ENCODE data around the gene CLCNKB.
A peak's percentile ranks its signal among the peaks of the same experiment; 100 is the strongest.

The CLCNKB gene

DNA sequence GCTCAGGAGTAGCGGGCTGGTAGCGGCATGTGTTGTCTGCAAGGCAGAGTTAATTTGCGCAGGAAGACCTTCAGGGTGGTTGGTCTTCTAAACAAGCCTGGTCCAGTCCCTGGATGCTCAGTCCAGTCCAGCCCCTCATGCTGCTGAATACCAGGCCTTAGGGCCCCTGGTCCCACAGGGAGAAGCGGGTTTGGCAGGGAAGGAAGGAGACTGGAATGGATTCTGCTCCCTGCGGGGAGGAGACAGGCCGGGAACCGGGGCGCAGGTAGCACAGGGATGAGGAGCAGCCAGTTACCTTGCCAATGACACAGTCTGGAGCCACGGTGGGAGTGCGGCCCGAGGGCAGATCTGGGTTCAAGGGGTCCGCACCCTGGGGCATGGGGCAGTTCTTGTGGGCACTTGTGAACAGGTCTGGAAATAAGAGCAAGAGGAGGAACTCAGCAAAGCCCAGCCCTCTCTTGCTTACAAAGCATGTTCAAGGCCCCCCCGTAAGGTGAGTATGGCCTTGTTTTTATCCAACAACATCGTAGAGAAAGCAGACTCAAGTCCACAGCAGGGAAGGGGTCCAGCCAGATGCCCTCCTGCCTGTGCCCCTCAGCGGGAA lies 19.7 kb downstream of the CLCNKB start:
- H3K36me3 ChIP-seq, result no peaks in the 10 kb centered on the region
- intact Hi-C loops (cut with DNase I; ENCODE audit: low total_unique reads), result no loop called here

GRCh38 chr1:16063921-16064320 lies 20.3 kb downstream of the CLCNKB start:
- intact Hi-C loops (cut with DNase I; ENCODE audit: low total_unique reads), result no loop called here
- DNase-seq, result no peak
- H3K9me3 ChIP-seq, result no peaks in the 10 kb centered on the region
- H3K27ac ChIP-seq, result no peak overlapping the region
- no peak overlapping the region for H3K4me3 ChIP-seq
- H3K36me3 ChIP-seq, result no peaks in the 10 kb centered on the region
- H3K4me1 ChIP-seq, result peaks cover 0 to 21% (median 12%) of the 10 kb centered on the region in 4 donors
- no peaks in the 10 kb centered on the region for H3K27me3 ChIP-seq
- TF ChIP-seq, protein P1, sequence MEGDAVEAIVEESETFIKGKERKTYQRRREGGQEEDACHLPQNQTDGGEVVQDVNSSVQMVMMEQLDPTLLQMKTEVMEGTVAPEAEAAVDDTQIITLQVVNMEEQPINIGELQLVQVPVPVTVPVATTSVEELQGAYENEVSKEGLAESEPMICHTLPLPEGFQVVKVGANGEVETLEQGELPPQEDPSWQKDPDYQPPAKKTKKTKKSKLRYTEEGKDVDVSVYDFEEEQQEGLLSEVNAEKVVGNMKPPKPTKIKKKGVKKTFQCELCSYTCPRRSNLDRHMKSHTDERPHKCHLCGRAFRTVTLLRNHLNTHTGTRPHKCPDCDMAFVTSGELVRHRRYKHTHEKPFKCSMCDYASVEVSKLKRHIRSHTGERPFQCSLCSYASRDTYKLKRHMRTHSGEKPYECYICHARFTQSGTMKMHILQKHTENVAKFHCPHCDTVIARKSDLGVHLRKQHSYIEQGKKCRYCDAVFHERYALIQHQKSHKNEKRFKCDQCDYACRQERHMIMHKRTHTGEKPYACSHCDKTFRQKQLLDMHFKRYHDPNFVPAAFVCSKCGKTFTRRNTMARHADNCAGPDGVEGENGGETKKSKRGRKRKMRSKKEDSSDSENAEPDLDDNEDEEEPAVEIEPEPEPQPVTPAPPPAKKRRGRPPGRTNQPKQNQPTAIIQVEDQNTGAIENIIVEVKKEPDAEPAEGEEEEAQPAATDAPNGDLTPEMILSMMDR (IDR thresholded peaks at IDR 0.05), result no peak

More for the DNA sequence above, 19.7 kb downstream of the CLCNKB start:
- Histone ChIP-seq H3K4me3 (no peak overlapping the region), H3K27me3 (no peaks in the 10 kb centered on the region), H3K27ac (no peak overlapping the region), H3K4me1 (peaks cover 0 to 15% (median 7%) of the 10 kb centered on the region in 4 donors), H3K9me3 (no peaks in the 10 kb centered on the region)
- DNase-seq, result no peak
- TF ChIP-seq, protein P1 (IDR thresholded peaks at IDR 0.05), result no peak

GRCh38 chr1:16064536-16065268 lies 21.1 kb downstream of the CLCNKB start:
- intact Hi-C loops (cut with DNase I; ENCODE audit: low total_unique reads), result no loop called here
- Histone ChIP-seq H3K27ac (no peak overlapping the region), H3K4me3 (no peak overlapping the region), H3K9me3 (no peaks in the 10 kb centered on the region), H3K27me3 (no peaks in the 10 kb centered on the region), H3K4me1 (peaks cover 0 to 22% (median 12%) of the 10 kb centered on the region in 4 donors), H3K36me3 (no peaks in the 10 kb centered on the region)
- TF ChIP-seq, protein P1 (IDR thresholded peaks at IDR 0.05), result no peak
- peak in 1 of 2 donors; percentile 70 for DNase-seq

GRCh38 chr1:16065269-16065576 lies 21.6 kb downstream of the CLCNKB start:
- H3K4me1 ChIP-seq, result peaks cover 0 to 22% (median 12%) of the 10 kb centered on the region in 4 donors
- H3K36me3 ChIP-seq, result no peaks in the 10 kb centered on the region
- H3K4me3 ChIP-seq, result no peak overlapping the region
- intact Hi-C loops (cut with DNase I; ENCODE audit: low total_unique reads), result no loop called here
- no peak overlapping the region for H3K27ac ChIP-seq
- DNase-seq, result no peak
- TF ChIP-seq, protein P1 (IDR thresholded peaks at IDR 0.05), result no peak
- H3K9me3 ChIP-seq, result no peaks in the 10 kb centered on the region
- H3K27me3 ChIP-seq, result no peaks in the 10 kb centered on the region

DNA sequence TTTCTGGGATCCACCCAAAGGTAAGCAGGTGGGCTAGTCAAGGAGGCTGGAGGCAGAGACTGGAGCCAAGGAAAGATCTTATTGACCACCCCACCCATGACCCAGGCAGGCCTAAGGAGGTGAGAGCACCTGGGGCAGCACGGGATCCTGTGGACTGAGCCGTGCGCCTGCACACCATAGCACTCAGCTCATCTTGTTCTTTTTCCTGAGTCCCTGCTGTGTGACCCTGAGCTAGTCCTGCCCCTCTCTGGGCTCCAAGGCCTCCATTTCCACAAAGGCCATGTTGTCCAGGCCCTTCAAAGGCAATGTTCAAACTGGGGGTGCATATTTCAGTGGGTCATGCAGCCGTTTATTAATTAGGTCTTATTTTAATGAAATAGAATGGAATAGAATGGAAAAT lies 22.7 kb downstream of the CLCNKB start:
- intact Hi-C loops (cut with DNase I; ENCODE audit: low total_unique reads), result no loop called here
- Histone ChIP-seq H3K27ac (no peak overlapping the region), H3K4me3 (no peak overlapping the region), H3K27me3 (no peaks in the 10 kb centered on the region), H3K36me3 (no peaks in the 10 kb centered on the region), H3K9me3 (no peaks in the 10 kb centered on the region), H3K4me1 (peaks cover 0 to 22% (median 12%) of the 10 kb centered on the region in 4 donors)
- no peak for DNase-seq
- TF ChIP-seq, protein P1 (IDR thresholded peaks at IDR 0.05), result no peak
